ENCODE data around the gene IFIH1. TPM values are rescaled to one million over a fixed set of nuclear protein-coding genes. Genes with fewer than 3 reads are reported as not detected.

The IFIH1 gene
- total and polyA plus RNA-seq, 2 of the 8 experiments (the other 6 are each of a cell fraction or from before 2014, with no cell fraction given), result 0.32 to 2.0 TPM

DNA sequence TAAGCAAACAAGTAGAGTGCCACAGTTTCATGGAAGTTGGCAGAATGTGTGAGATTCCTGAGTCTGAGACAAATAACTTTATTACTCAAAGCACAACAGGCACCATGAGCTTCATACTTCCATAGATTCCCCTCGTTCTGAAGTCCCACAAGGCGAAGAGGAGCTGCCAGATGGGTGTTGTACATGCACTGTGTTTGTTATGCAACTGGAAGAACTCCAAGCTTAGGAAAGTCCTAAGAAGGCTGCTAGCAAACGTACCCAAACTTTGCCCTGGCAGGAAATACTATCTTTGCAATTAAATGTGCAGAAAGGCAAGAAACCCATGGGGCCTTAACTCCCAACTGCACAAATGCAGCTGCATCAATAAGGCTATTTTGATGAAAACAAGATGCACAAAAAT, 23.8 kb upstream of the IFIH1 start:
- Histone ChIP-seq H2BK5ac (ENCODE audit: low read depth, low read length) (no peak overlapping the region), H3K79me1 (ENCODE audit: low read depth, low read length) (no peaks in the 10 kb centered on the region), H3K27me3 (replicated peaks in 1 of 4; ENCODE audit: control insufficient read depth in 3 of 4, extremely low read depth in 1 of 4, insufficient read depth in 3 of 4, low read length in 3 of 4) (no peaks in the 10 kb centered on the region), H3K36me3 (ENCODE audit: control insufficient read depth in 2 of 4, insufficient read depth in 4 of 4, low read length in 3 of 4) (no peaks in the 10 kb centered on the region), H2BK12ac (ENCODE audit: low read depth, low read length) (no peak overlapping the region), H2AFZ (ENCODE audit: low read length) (no peak overlapping the region), H2BK120ac (replicated peaks; ENCODE audit: low read depth, low read length) (no peak overlapping the region), H4K5ac (ENCODE audit: insufficient read length, low read depth, low read length) (no peak overlapping the region), H3K9me3 (ENCODE audit: insufficient read depth in 2 of 2, low read depth in 1 of 2, low read length in 1 of 2) (no peaks in the 10 kb centered on the region), H4K8ac (ENCODE audit: extremely low read depth, insufficient read depth, low read length) (no peak overlapping the region), H3K18ac (ENCODE audit: extremely low read depth, low read length) (no peak overlapping the region), H3K56ac (replicated peaks; ENCODE audit: insufficient read length, low read depth, low read length) (no peak overlapping the region), H3K27ac (ENCODE audit: low read depth, low read length) (no peak overlapping the region), H2BK20ac (ENCODE audit: low read length) (no peak overlapping the region), H3K4me2 (ENCODE audit: insufficient read depth in 1 of 2, low read depth in 2 of 2, low read length in 2 of 2) (no peak overlapping the region), H3K14ac (ENCODE audit: insufficient read length) (no peak overlapping the region), H3K4ac (replicated peaks; ENCODE audit: insufficient read length, low read depth, low read length) (no peak overlapping the region), H3K79me2 (ENCODE audit: control insufficient read depth in 1 of 2, insufficient read depth in 2 of 2, low read length in 2 of 2) (peaks cover 0 to 29% of the 10 kb centered on the region in 2 experiments; a peak in 3 of 4 replicates), H2AK5ac (ENCODE audit: low read depth, low read length) (no peak overlapping the region), H4K91ac (replicated peaks; ENCODE audit: insufficient read length, low read length) (no peak overlapping the region), H4K20me1 (replicated peaks in 1 of 2; ENCODE audit: control insufficient read depth in 1 of 2, insufficient read depth in 2 of 2, low read length in 2 of 2) (no peaks in the 10 kb centered on the region), H3K23ac (ENCODE audit: insufficient read length) (no peak overlapping the region), H2BK15ac (ENCODE audit: low read length) (no peak overlapping the region), H3K9ac (replicated peaks in 1 of 4; ENCODE audit: extremely low read depth in 1 of 4, low read depth in 3 of 4, low read length in 3 of 4) (no peak overlapping the region), H3K4me3 (ENCODE audit: extremely low read depth in 1 of 4, insufficient read depth in 2 of 4, low read depth in 3 of 4, low read length in 4 of 4) (no peak overlapping the region), H3K23me2 (ENCODE audit: low read depth, low read length) (0 out of 2 replicates have a peak, but pooled peaks cover 2% of the 10 kb centered on the region), H3K4me1 (replicated peaks in 1 of 4; ENCODE audit: control insufficient read depth in 3 of 4, insufficient read depth in 4 of 4, low read length in 3 of 4) (peaks cover 0 to 2% (median 0%) of the 10 kb centered on the region in 4 experiments; a peak in 3 of 7 replicates)
- TF ChIP-seq HDAC6 (IDR thresholded peaks at IDR 0.05; ENCODE audit: low read depth, low read length), result no peak
- TF ChIP-seq SP2 (IDR thresholded peaks at IDR 0.05; ENCODE audit: low read length), result no peak
- TF ChIP-seq TBP (IDR thresholded peaks at IDR 0.05; ENCODE audit: low read depth, low read length), result no peak
- no peak for TF ChIP-seq CREB1 (IDR thresholded peaks at IDR 0.05)
- FAIRE-seq (no peak), DNase-seq (ENCODE audit: low read depth in 1 of 2, low spot score in 2 of 2) (no peak)
- POLR2A ChIA-PET (ENCODE audit: partially characterized antibody), result no interaction called here
- CTCF ChIA-PET (ENCODE audit: partially characterized antibody), result interaction anchor here (1.1 to 2.6 kb wide), 2 partner anchors 8 to 182 kb away, joined by 4 to 14 read pairs; no protein-coding TSS in a partner anchor
- 86% methylated on average over 3 of the region's 3 CpGs; no CpG with 5 or more reads in 1 of the 2 experiments for WGBS, 2 experiments (ENCODE audit: extremely low coverage in 1 of 2, insufficient coverage in 1 of 2, insufficient read length in 1 of 2, insufficient replicate concordance in 2 of 2, low coverage in 1 of 2, low lambda C conversion rate in 2 of 2, missing lambda C conversion rate in 1 of 2)

Measured in H1 (cell line).